T-helper 9 cell (primary cell): ENCODE data around the gene AJAP1.
"Not testable (repeated sequence)": the region's sequence is repeated elsewhere in the genome, so short reads cannot be mapped to it uniquely, and the experiment has no call there.

Source experiments
- DNase-seq: peaks from one replicate; pipeline ENCODE4 v3.0.0-alpha.2; 2020
- total RNA-seq, 2 donors: gene quantifications; one replicate each; lab custom pipeline; 2026; lab: John Stamatoyannopoulos, UW

The AJAP1 gene
- total RNA-seq: 0.21 to 0.24 reads per million in 2 donors

GRCh38 chr1:4653796-4654725 is at the start of gene AJAP1:
AJAP1 (plus strand) TSS chr1:4654609; CDS start chr1:4655426, 817 bp downstream.
- no peak for DNase-seq

GRCh38 chr1:4605158-4605557 is 49.3 kb upstream of the AJAP1 start:
- DNase-seq: no peak

- DNase-seq: no peak
Observed at GRCh38 chr1:4611563-4612341, 42.7 kb upstream of the AJAP1 start.

- no peak for DNase-seq
Observed at GRCh38 chr1:4612991-4613390, 41.4 kb upstream of the AJAP1 start.

GRCh38 chr1:4613606-4614370 is 40.6 kb upstream of the AJAP1 start:
- no peak for DNase-seq

- no peak for DNase-seq
Observed at GRCh38 chr1:4614371-4615137, 39.9 kb upstream of the AJAP1 start.

GRCh38 chr1:4615138-4615470 is 39.3 kb upstream of the AJAP1 start:
- DNase-seq: no peak

- DNase-seq: no peak
Observed at GRCh38 chr1:4615501-4615900, 38.9 kb upstream of the AJAP1 start.

GRCh38 chr1:4616831-4617465 is 37.5 kb upstream of the AJAP1 start:
- DNase-seq: no peak

- DNase-seq: no peak
Observed at GRCh38 chr1:4617506-4617905, 36.9 kb upstream of the AJAP1 start.

- DNase-seq: not testable (repeated sequence)
Observed at GRCh38 chr1:4618827-4619226, 35.6 kb upstream of the AJAP1 start.

GRCh38 chr1:4621646-4622045 is 32.8 kb upstream of the AJAP1 start:
- no peak for DNase-seq

GRCh38 chr1:4622821-4623220 is 31.6 kb upstream of the AJAP1 start:
- DNase-seq: no peak

GRCh38 chr1:4624141-4624715 is 30.2 kb upstream of the AJAP1 start:
- no peak for DNase-seq

GRCh38 chr1:4624801-4625200 is 29.6 kb upstream of the AJAP1 start:
- no peak for DNase-seq

- no peak for DNase-seq
Observed at GRCh38 chr1:4626061-4626460, 28.3 kb upstream of the AJAP1 start.

GRCh38 chr1:4626560-4627319 is 27.7 kb upstream of the AJAP1 start:
- DNase-seq: no peak

- no peak for DNase-seq
Observed at GRCh38 chr1:4627353-4627752, 27.1 kb upstream of the AJAP1 start.

- DNase-seq: no peak
Observed at GRCh38 chr1:4628992-4629391, 25.4 kb upstream of the AJAP1 start.

- DNase-seq: no peak
Observed at GRCh38 chr1:4630561-4630960, 23.8 kb upstream of the AJAP1 start.

- no peak for DNase-seq
Observed at GRCh38 chr1:4631321-4631720, 23.1 kb upstream of the AJAP1 start.
